Lung (tissue), 12 donors: ENCODE measurements around the gene INSYN2A. TPM values are rescaled to one million over a fixed set of nuclear protein-coding genes. Genes with fewer than 3 reads are reported as not detected.

Experiments
- ATAC-seq: fragments of 200-7000 bp; cut with Tn5 transposase; one replicate; pipeline ENCODE4 v1.9.1; 2020; ENCODE audit warnings: moderate number of reproducible peaks; ENCODE audit not compliant: insufficient read depth, low FRiP score
- DNase-seq, 3 donors: peaks; one replicate each; pipeline ENCODE4 v3.0.0-alpha.2; 2013 to 2017
- H3K27ac ChIP-seq, 2 donors: one replicate each; pipeline ENCODE4 v1.5.1; 2013; ENCODE audit warnings: mild to moderate bottlenecking in 2 of 2, moderate library complexity in 2 of 2, control low read depth in 1 of 2, inconsistent platforms in 1 of 2, low read depth in 1 of 2, low read length in 1 of 2
- H3K27me3 ChIP-seq, 3 donors: one replicate each; pipeline ENCODE4 v1.5.1; 2013; ENCODE audit warnings: low read length in 2 of 3; ENCODE audit not compliant: control insufficient read depth in 3 of 3, insufficient read depth in 3 of 3
- H3K36me3 ChIP-seq, 4 donors: one replicate each; pipeline ENCODE4 v1.5.1; 2013; ENCODE audit warnings: low read length in 4 of 4, mild to moderate bottlenecking in 1 of 4, moderate library complexity in 1 of 4; ENCODE audit not compliant: control insufficient read depth in 4 of 4, insufficient read depth in 4 of 4
- H3K4me1 ChIP-seq, 5 donors: one replicate each; pipeline ENCODE4 v1.5.1; 2013; ENCODE audit warnings: low read length in 5 of 5, mild to moderate bottlenecking in 2 of 5, moderate library complexity in 1 of 5; ENCODE audit not compliant: control insufficient read depth in 5 of 5, insufficient read depth in 5 of 5
- H3K4me3 ChIP-seq: one replicate; pipeline ENCODE4 v1.5.1; 2013; ENCODE audit warnings: mild to moderate bottlenecking, control low read depth, moderate library complexity
- H3K9ac ChIP-seq, 2 donors: one replicate each; pipeline ENCODE4 v1.5.1; 2013; ENCODE audit warnings: low read length in 2 of 2, control low read depth in 1 of 2; ENCODE audit not compliant: insufficient read depth in 1 of 2
- H3K9me3 ChIP-seq, 4 donors: one replicate each; pipeline ENCODE4 v1.5.1; 2013; ENCODE audit warnings: low read length in 3 of 4, mild to moderate bottlenecking in 1 of 4, moderate library complexity in 1 of 4; ENCODE audit not compliant: control insufficient read depth in 4 of 4, insufficient read depth in 3 of 4
- WGBS, 2 donors: extraction: QIAGEN DNeasy Blood & Tissue Kit; methylation state at CpG; one replicate each; pipeline ENCODE4 v1.1.7; 2013; 5-methylcytosine and 5-hydroxymethylcytosine counted together
- polyA plus RNA-seq, 2 donors: library from polyadenylated mRNA; stranded (reverse); fragments of 200-250 nt; gene quantifications; one replicate each; pipeline ENCODE4 v1.2.1, GENCODE V29; 2013
- total RNA-seq, 2 donors: library from RNA; depleted of rRNA in 1 of 2; stranded (reverse); fragments of >200 nt in 1 of 2; gene quantifications; one replicate each; pipeline ENCODE4 v1.2.1, GENCODE V29; 2014 to 2021
- TF ChIP-seq, protein P1 (sequence below): IDR thresholded peaks from 2 replicates; pipeline ENCODE4 v1.5.1; 2012; ENCODE audit warnings: mild to moderate bottlenecking; ENCODE audit errors: control extremely low read depth, extremely low read depth
- donor health status: control.
- donor health status: control.
- donor health status: Bipolar disorder and iron deficiency.
- donor health status: healthy.
- donor health status: DM: yes; HTN: yes; CAD: no.

The INSYN2A gene
- total and polyA plus RNA-seq, 4 donors = 0.05 to 2.3 (median 0.13) TPM

DNA sequence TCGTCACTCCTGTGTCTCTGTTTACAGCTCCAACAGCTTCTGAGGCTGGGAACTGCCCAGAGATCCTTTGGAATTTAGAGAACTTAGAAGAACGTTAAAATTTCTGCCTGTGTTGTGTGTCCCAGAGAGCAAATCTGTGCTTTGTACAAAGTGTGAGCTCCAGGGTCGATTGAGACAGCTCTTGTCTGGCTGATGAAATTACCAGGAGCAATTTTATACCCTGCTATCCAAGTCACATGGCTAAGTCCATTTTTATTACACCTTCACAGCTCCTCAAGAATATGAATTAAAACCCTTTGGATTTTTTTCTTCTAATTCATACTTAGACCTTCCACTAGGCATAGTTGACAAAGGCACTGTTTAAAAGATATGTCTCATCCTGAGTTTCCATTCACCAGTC lies 46.5 kb upstream of the INSYN2A start:
- TF ChIP-seq, protein P1, sequence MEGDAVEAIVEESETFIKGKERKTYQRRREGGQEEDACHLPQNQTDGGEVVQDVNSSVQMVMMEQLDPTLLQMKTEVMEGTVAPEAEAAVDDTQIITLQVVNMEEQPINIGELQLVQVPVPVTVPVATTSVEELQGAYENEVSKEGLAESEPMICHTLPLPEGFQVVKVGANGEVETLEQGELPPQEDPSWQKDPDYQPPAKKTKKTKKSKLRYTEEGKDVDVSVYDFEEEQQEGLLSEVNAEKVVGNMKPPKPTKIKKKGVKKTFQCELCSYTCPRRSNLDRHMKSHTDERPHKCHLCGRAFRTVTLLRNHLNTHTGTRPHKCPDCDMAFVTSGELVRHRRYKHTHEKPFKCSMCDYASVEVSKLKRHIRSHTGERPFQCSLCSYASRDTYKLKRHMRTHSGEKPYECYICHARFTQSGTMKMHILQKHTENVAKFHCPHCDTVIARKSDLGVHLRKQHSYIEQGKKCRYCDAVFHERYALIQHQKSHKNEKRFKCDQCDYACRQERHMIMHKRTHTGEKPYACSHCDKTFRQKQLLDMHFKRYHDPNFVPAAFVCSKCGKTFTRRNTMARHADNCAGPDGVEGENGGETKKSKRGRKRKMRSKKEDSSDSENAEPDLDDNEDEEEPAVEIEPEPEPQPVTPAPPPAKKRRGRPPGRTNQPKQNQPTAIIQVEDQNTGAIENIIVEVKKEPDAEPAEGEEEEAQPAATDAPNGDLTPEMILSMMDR = no peak

GRCh38 chr10:127236266-127236665 lies 39.9 kb upstream of the INSYN2A start:
- Histone ChIP-seq H3K27ac (no peak overlapping the region), H3K4me3 (no peak overlapping the region), H3K27me3 (no peaks in the 10 kb centered on the region), H3K36me3 (no peaks in the 10 kb centered on the region), H3K9ac (no peak overlapping the region), H3K4me1 (no peaks in the 10 kb centered on the region), H3K9me3 (no peaks in the 10 kb centered on the region)
- WGBS, 2 donors = 87 to 92% methylated on average over 3 of the region's 3 CpGs
- no peak for ATAC-seq
- no peak for DNase-seq
- TF ChIP-seq, protein P1 = no peak

More for the DNA sequence above, 46.5 kb upstream of the INSYN2A start:
- H3K4me3 ChIP-seq = no peak overlapping the region
- no peaks in the 10 kb centered on the region for H3K27me3 ChIP-seq
- no peak overlapping the region for H3K9ac ChIP-seq
- H3K4me1 ChIP-seq = peaks cover 0 to 2% (median 0%) of the 10 kb centered on the region in 5 donors
- DNase-seq (no peak), ATAC-seq (no peak)
- WGBS, 2 donors = 74 to 79% methylated on average over 3 of the region's 3 CpGs
- peaks cover 0 to 4% (median 0%) of the 10 kb centered on the region in 4 donors for H3K36me3 ChIP-seq
- no peak overlapping the region for H3K27ac ChIP-seq
- no peaks in the 10 kb centered on the region for H3K9me3 ChIP-seq

GRCh38 chr10:127234306-127234800 lies 38.0 kb upstream of the INSYN2A start:
- Histone ChIP-seq H3K9me3 (no peaks in the 10 kb centered on the region), H3K4me1 (no peaks in the 10 kb centered on the region), H3K27me3 (no peaks in the 10 kb centered on the region), H3K36me3 (no peaks in the 10 kb centered on the region), H3K4me3 (no peak overlapping the region), H3K27ac (no peak overlapping the region), H3K9ac (no peak overlapping the region)
- no peak for ATAC-seq
- WGBS, 2 donors = 89 to 91% methylated on average over 1 of the region's 1 CpG
- no peak for DNase-seq
- TF ChIP-seq, protein P1 = no peak

- no peak for ATAC-seq
- TF ChIP-seq, protein P1 = no peak
- Histone ChIP-seq H3K9me3 (no peaks in the 10 kb centered on the region), H3K4me3 (no peak overlapping the region), H3K4me1 (peaks cover 0 to 2% (median 0%) of the 10 kb centered on the region in 5 donors), H3K36me3 (peaks cover 0 to 2% (median 0%) of the 10 kb centered on the region in 4 donors), H3K9ac (no peak overlapping the region), H3K27me3 (no peaks in the 10 kb centered on the region), H3K27ac (no peak overlapping the region)
- no peak for DNase-seq
- 81 to 82% methylated on average over 12 of the region's 12 CpGs for WGBS, 2 donors
These were observed 31.9 kb upstream of the INSYN2A start for GRCh38 chr10:127228195-127228787.
